ENCODE data around the gene GAS6.
A peak's percentile ranks its signal among the peaks of the same experiment; 100 is the strongest.

Gene GAS6

DNA sequence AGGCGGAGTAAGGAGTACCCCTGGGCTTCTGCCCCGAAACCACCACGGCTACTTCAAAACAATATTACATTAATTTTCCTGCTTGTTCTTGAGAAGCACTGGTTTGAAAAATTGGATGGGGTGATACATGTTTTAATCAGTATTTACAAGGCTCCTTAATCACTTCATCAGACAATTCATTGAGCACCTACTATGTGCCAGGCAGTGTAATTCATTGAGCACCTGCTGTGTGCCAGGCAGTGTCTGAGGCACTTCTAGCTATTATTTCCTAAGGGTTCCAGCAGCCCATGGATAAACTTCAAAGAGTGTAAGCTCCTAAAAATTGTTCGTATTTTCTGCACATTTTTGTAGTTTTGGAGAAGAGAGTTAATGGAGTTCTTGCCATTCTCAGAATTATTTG lies 1.6 kb upstream of the GAS6 start:
- TF ChIP-seq ZNF274 (IDR thresholded peaks at IDR 0.05; ENCODE audit: low read depth, low read length): no peak
- no peak overlapping the region for H3K4me3 ChIP-seq (ENCODE audit: low read length)

DNA sequence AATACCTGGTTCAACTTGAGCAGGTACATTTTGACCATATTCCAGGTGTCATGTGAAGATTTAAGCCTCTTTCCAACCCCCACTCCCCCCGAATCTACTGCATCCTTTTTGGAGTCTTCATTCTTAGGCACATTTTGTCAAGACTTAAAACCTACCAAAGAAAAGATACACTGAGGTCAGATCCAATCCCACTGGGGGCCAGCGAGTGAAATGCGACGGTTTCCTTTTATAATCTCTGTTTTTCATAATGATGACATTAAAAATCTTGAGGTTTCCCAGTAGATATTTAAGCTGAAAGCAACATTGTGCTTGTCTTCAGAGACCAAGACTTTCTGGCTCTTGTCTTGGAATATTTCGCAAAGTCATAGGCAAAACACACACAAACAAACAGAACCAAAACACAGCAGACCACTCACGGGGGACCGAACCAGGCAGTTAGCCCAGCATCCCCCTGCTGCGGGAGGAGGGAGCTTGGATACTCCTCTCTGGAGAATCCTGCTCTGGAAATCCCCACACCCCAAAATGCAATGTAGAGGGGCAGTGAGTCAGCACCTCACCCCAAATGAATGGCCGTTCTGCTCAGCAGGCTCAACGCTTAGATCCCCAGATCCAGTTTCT lies 506 bp upstream of the GAS6 start:
- TF ChIP-seq ZNF274 (IDR thresholded peaks at IDR 0.05; ENCODE audit: low read depth, low read length): no peak
- 0 out of 2 replicates have a peak overlapping the region, but pooled peaks have one; percentile 11 for H3K4me3 ChIP-seq (ENCODE audit: low read length)

DNA sequence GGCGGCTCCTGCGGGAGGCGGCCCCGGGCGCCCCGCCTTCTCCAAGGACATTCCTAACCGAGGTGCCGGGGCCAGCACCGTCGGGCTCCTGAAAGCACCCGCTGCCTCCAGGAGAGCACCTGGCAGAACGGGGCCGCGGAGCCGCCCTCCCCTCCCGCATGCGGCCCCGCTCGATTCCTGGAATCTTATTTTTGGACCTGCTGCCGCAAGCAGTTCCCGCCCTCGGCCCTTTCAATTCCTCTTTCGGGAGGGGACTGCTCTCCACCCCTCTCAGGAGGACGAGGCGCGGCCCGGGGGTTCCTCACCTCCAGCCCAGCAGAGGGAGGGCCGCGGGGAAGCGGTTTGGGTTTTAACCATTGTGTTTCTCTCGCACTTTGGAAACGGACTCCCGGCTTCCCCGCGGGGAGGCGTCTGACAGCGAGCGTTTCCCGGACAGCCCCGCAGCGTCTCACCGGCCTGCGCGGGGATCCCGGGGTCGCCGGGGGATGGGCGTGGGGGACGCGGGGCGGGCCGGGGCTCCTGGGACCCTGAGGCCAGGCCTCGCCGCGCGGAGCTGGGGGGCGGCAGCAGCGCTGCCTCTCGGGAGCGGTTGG lies 849 bp downstream of the GAS6 start:
- TF ChIP-seq ZNF274 (IDR thresholded peaks at IDR 0.05; ENCODE audit: low read depth, low read length): no peak
- peak overlapping the region; percentile 36; the same call in 1 of the 2 replicates for H3K4me3 ChIP-seq (ENCODE audit: low read length)

DNA sequence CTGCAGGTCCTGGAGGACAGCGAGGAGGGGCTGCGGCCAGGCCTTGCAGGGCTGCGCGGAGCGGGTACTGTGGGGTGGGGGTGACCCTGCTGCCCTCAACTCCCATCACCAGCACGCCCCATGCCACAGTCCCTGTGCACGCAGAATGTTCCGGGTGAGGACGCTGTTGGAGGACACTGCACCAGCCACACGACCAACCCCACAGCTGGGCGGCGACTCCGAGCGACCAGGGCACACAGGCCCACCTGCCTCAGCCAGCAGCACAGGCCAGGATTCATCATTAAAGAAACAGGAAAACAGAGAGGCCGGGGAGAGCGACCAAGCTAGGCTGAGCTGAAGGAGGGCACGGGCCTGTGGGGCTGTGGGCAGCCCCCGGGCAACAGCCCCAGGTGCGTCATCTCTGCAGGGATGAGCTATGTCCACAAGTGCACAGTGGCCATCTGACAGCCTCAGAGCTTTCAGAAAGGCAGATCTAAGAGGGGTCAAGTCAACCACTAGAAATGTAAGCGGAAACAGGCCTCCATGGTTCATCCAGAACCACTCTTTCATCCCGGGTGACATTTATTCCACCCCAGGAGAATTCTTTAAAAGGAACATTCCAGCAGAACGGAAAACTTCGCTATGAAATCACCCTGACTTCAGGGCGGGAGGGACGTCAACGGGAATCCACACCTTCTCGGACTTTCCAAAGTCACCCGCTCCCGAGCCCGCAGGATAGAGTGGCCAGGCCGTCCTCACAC lies 1.5 kb downstream of the GAS6 start:
- no peak overlapping the region for H3K4me3 ChIP-seq (ENCODE audit: low read length)

DNA sequence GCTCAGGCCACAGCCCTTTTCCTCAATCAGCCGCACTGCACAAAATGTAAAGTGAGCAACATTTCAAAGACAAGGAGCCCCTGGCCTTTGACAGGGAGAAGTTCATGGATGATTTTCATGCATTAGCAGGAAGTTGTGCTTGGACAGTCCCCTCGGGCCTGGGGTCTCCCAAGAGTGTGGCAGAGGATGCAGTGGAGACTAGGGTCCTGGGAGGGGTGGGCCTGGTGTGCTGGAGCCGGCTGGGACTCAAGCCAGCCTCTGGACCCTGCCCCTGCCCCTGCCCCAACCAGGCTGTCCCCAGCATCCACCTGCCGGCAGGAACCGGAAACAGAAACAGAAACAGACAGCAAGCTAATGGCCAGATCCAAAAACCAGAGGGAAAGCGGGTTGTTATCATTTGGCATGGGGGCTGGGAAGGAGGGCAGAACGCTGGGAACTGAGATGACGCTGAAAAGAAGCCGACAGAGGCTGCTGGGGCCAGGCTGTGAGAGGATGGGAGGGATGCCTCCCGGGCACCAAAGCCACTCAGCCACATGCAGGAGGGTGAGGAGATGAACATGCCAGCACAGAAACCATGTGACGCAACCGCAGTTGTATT lies 2.3 kb downstream of the GAS6 start:
- TF ChIP-seq ZNF274 (IDR thresholded peaks at IDR 0.05; ENCODE audit: low read depth, low read length): no peak
- H3K4me3 ChIP-seq (ENCODE audit: low read length): no peak overlapping the region

More for the DNA sequence above, 1.5 kb downstream of the GAS6 start:
- no peak for TF ChIP-seq ZNF274 (IDR thresholded peaks at IDR 0.05; ENCODE audit: low read depth, low read length)

DNA sequence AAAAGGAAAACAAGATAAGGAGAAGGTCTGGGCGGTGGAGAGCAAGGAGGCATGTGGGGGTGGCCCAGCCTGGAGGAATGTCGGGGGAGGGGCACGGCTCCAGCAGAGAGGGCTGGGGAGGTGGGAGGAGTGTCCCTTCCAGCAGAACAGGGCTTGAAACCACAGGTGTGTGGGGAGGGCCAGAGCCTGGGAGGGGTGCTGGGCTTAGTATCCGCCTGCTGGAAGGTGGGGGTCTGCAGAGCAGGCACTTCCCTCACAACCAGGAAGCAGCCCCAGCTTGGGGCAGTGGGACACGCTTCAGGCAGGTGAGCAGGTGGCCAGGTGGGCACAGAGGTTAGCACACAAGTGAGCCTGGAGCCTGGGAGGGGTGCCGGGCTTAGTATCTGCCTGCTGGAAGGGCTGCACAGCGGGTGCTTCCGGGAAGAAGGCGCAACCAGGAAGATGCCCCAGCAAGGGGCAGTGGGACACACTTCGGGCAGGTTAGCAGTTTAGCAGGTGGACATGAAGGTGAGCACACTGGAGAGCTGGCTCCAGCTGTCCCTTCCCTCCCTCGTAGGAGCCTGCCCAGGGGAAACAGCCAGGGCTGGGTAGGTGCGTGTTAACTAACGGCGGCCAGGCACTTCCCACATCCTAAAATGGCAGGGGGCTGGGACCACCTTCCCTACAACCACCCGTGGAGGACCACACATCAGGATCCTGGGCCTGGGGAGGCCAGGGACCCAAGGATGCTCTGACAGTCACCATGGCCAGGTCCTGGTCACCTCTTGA lies 3.0 kb downstream of the GAS6 start:
- H3K4me3 ChIP-seq (ENCODE audit: low read length): no peak overlapping the region

DNA sequence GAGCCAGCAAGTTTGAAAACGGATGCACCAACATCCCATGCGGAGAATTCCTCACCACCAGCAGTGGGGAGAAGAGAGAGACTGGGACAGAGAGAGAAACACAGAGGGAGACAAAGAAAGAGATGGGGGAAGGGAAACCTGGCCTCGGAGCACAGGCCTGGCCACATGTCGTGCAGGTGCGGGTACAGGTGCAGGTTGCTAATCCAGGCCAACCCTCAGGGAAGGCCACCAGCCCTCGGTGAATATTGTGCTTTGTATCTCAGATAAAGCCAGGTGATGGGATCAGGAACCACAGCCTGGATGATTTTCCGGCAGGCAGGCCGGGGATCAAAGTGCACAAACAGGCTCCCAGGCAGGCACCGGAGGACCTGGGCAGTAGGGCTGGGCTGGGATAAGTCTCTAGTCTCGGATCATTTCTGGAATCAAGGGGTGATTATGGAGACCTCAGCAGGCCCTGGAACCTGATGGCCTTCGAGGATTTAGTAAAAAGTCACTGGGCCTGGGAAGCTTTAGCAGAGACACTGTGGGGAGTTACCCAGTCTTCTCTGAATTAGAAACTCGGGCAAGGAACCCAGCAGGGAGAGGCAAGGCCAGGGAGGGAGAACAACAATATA lies 3.7 kb downstream of the GAS6 start:
- no peak overlapping the region for H3K4me3 ChIP-seq (ENCODE audit: low read length)
- TF ChIP-seq ZNF274 (IDR thresholded peaks at IDR 0.05; ENCODE audit: low read depth, low read length): no peak

More for the DNA sequence above, 3.0 kb downstream of the GAS6 start:
- TF ChIP-seq ZNF274 (IDR thresholded peaks at IDR 0.05; ENCODE audit: low read depth, low read length): no peak

DNA sequence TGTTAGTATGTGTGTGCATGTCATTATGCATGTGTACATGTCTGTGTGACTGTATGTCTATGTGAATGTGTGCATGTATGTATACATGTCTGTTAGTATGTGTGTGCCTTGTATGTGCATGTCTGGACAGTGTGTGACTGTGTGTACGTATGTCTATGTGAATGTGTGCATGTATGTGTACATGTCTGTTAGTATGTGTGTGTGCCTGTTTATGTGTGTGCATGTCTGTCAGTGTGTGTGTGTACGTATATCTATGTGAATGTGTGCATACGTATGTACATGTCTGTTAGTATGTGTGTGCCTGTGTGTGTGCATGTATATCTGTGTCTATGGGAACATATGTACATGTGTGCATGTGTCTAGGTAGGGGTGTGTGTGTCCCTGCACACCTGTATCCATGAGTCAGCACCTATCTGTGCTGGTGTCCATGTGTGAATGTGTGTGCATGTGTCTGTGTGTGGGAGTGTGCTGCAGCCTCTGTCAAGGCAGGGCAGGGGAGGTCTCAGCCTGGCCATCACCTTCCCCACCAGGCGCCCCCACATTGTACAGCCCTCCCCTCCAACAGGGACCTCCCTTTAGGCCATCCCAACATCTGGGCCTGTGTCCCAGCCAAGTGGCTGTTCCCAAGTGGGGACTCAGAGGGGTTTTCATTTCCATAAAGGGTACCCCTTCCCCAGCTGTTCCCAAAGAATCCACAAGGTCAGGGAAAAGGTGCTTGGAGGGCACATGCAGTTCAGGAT lies 4.4 kb downstream of the GAS6 start:
- no peak overlapping the region for H3K4me3 ChIP-seq (ENCODE audit: low read length)
- no peak for TF ChIP-seq ZNF274 (IDR thresholded peaks at IDR 0.05; ENCODE audit: low read depth, low read length)

DNA sequence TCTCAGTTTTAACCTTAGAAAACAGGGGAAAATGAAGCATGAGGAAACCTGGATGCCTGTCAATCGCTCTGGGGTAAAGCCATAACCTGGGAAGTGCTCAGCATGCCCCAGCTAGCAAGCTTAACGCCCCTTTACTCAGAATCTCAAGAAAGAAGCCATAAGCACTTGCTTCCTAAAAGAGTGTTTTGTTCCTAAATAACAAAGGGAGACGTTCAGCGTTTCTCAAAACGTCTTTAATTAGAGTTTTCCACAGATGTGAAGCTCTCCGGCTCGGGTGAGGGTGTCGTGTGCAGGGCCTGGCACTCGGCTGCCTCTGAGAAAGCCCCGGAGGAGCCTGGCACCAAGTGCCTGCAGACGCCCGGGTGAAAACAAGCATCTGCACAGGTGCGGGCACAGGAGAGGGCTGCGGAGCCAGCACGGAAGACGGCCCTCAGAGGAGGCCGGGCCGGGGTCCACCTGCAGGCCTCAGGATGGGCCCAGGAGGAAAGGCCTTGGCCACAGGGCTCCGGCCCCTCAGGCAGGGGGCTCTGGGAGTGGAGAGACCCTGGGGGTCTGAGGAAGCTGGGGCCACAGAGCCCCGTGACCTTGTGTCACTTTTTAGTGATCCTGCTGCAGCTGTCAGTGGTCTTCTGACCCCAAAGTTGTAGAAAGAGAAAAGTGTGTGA lies 6.2 kb downstream of the GAS6 start:
- no peak for TF ChIP-seq ZNF274 (IDR thresholded peaks at IDR 0.05; ENCODE audit: low read depth, low read length)
- H3K4me3 ChIP-seq (ENCODE audit: low read length): no peak overlapping the region

DNA sequence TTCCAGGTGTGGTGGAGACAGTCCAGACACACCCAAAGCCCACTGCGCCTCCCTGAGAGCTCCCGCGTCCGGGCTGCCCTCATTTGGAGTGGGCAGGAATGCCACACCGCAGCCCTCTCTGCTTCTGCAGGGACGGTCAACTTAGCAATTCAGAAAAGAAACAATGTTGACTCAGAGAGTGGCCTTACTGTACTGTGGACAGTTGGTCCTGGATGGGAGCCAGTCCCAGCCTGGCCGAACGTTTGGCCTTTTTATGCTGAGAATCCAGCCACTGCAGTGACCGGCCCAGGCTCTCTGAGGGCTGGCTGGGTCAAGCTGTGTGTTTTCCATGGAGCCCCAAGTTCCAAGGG lies 7.2 kb downstream of the GAS6 start:
- no peak overlapping the region for H3K4me3 ChIP-seq (ENCODE audit: low read length)
- TF ChIP-seq ZNF274 (IDR thresholded peaks at IDR 0.05; ENCODE audit: low read depth, low read length): no peak

DNA sequence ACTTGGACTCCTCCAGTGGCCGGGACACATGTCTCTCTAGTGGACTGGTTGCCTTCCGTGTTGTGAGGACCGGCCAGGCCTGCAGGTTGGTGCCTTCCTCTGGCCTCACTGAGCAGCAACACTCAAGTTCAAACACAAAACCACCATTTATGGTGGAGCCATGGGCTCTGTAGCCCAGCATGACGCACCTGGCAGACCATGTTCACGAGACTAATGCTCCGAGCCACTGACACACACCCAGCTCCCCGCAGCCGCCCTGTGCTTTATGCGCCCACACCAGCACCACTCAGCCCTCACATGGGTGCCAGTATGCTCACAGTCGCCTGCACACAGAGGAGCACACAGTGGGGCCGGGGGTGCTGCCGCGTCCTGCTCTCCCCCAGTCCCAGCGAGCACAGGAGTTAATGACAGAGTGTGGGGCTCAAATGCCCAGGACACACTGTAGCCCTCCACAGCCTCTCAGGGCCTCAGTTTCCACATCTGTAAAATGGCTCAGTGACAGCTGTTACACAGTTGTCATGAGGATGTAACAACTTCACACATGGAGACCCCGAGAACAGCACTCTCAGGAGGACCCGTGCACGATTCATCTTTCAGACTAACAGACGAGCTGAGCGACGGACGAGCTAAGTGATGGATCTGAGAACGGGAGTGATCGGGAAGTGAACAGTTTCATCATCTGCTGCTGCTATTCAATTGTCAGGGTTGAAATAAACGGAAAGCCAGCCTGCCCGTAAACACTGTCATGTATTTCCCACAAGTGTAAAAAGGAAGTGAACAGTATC lies 7.8 kb downstream of the GAS6 start:
- TF ChIP-seq ZNF274 (IDR thresholded peaks at IDR 0.05; ENCODE audit: low read depth, low read length): no peak
- H3K4me3 ChIP-seq (ENCODE audit: low read length): no peak overlapping the region
